GM23248 (cell line): Measurements from ENCODE around the gene OR2L13.

Source experiments
- EZH2 ChIP-seq: fragments of 200-600 bp; sonication (generic); IDR thresholded peaks from 2 replicates; pipeline ENCODE4 v1.6.1; 2018; ENCODE audit warnings: antibody characterized with exemption, mild to moderate bottlenecking; ENCODE audit not compliant: insufficient read depth, poor library complexity, severe bottlenecking
- EZH2phosphoT487 ChIP-seq: fragments of 200-600 bp; sonication (generic); IDR thresholded peaks from 2 replicates; pipeline ENCODE4 v1.6.1; 2018; ENCODE audit warnings: antibody characterized with exemption, moderate library complexity, mild to moderate bottlenecking, low read depth; ENCODE audit not compliant: insufficient read depth

DNA sequence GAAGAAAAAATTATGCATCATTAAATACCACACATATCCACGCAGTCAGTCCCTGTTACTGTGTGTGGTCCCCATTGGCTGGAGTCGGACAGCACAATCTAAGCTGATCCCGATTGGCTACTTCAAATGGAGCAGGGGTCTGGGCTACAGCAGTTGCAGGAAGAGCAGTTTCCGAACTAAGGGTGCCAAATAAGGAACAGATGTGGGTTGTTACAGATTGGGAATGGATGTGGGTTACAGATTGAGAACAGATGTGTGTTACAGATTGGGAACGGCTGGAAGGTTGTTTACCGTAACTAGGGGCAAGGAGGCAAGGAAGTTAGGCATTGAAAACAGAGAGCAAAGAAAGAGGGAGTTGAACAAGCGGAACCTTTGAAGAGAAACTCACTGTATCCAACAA is 19.9 kb downstream of the OR2L13 start:
- TF ChIP-seq EZH2 (no peak), EZH2phosphoT487 (no peak)
